ENCODE measurements around the gene TMEM62. TPM values are rescaled to one million over a fixed set of nuclear protein-coding genes. Genes with fewer than 3 reads are reported as not detected.
"Not testable (repeated sequence)": the region's sequence is repeated elsewhere in the genome, so short reads cannot be mapped to it uniquely, and the experiment has no call there.

TMEM62 gene
- total and polyA plus RNA-seq, 10 of the 15 experiments (the other 5 are each of a cell fraction or from before 2014, with no cell fraction given), result 7.0 to 26.8 (median 14.9) TPM

DNA sequence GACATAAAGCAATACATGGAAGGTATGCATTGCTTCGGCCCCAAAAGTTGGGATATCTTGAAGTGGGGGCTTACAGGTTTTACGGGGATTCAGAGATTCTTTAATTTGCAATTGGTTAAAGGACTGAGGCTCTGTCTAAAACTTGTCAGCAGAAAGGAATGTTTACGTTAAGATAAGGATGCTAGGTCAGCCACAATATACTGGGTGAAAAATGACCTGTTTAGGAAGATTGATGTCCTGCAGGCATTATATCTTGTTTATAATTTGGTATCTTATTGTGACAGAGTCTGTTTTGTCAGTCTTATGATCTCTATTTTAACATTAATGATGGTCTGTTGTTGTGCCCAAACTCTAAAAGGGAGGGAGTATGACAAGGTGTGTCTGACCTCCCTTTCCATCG lies 36.5 kb downstream of the TMEM62 start:
- TF ChIP-seq RAD21 (IDR thresholded peaks at IDR 0.05; ENCODE audit: insufficient read depth, low read depth, low read length) (no peak), RUNX3 (IDR thresholded peaks at IDR 0.05; ENCODE audit: low read length) (no peak), NFYA (IDR thresholded peaks at IDR 0.05; ENCODE audit: borderline replicate concordance, low read depth, low read length) (no peak), YY1 (IDR thresholded peaks at IDR 0.05; ENCODE audit: low read depth, low read length) (no peak), MTA3 (IDR thresholded peaks at IDR 0.05; ENCODE audit: borderline replicate concordance, low read length) (no peak), FOXK2 (IDR thresholded peaks at IDR 0.05) (no peak), SIX5 (IDR thresholded peaks at IDR 0.05; ENCODE audit: low read depth, low read length, severe bottlenecking) (no peak)
- POLR2A ChIA-PET, result interaction anchor here (0.6 kb wide), 1 partner anchor 1721 kb away, joined by 5 read pairs; no protein-coding TSS in a partner anchor
- BruUV-seq (replicated peaks), result no TSS peak
- Histone ChIP-seq H4K20me1 (ENCODE audit: control insufficient read depth, insufficient read depth) (no peaks in the 10 kb centered on the region), H3K4me1 (ENCODE audit: control insufficient read depth, insufficient read depth, low read length) (no peaks in the 10 kb centered on the region), H3K9me3 (replicated peaks; ENCODE audit: control insufficient read depth, insufficient read depth, low read length) (no peaks in the 10 kb centered on the region; the same call in 1 of the 3 replicates), H2AFZ (ENCODE audit: control insufficient read depth, low read depth, low read length) (no peak overlapping the region), H3K27me3 (replicated peaks in 1 of 2; ENCODE audit: control insufficient read depth in 2 of 2, insufficient read depth in 2 of 2, low read length in 1 of 2) (no peaks in the 10 kb centered on the region), H3K79me2 (ENCODE audit: control insufficient read depth, insufficient read depth, low read length) (no peaks in the 10 kb centered on the region), H3K4me2 (ENCODE audit: control insufficient read depth, insufficient read depth) (no peak overlapping the region), H3K27ac (ENCODE audit: control insufficient read depth, insufficient read depth) (no peak overlapping the region), H3K36me3 (ENCODE audit: control insufficient read depth in 2 of 2, insufficient read depth in 2 of 2, low read length in 1 of 2) (peaks cover 0 to 10% of the 10 kb centered on the region in 2 experiments; a peak in 2 of 4 replicates), H3K9ac (ENCODE audit: control insufficient read depth, insufficient read depth, low read length) (no peak overlapping the region), H3K4me3 (no peak overlapping the region)
- CTCF ChIA-PET, result interaction anchor here (1.9 kb wide), 1 partner anchor 34 kb away, joined by 7 read pairs; no protein-coding TSS in a partner anchor
- FAIRE-seq, result no peak
- intact Hi-C loops (cut with micrococcal nuclease; ENCODE audit: unreplicated experiment), result no loop called here
- SMC1A ChIA-PET (ENCODE audit: uncharacterized antibody, unreplicated experiment), result no interaction called here
- no peak for DNase-seq (ENCODE audit: low read depth, low spot score)
- no peak for ATAC-seq
- WGBS (ENCODE audit: insufficient coverage, insufficient replicate concordance, low lambda C conversion rate, missing lambda C conversion rate), result 99% methylated on average over 4 of the region's 4 CpGs
- in situ Hi-C loops (cut with MboI), result no loop called here
- RAD21 ChIA-PET (ENCODE audit: unreplicated experiment), result no interaction called here

GRCh38 chr15:43175656-43176309 lies 42.4 kb downstream of the TMEM62 start:
- CTCF ChIA-PET, result interaction anchor here (1.3 kb wide), 1 partner anchor 28 kb away, joined by 3 read pairs; no protein-coding TSS in a partner anchor
- H3K9ac ChIP-seq (ENCODE audit: control insufficient read depth, insufficient read depth, low read length); H3K27me3 ChIP-seq (replicated peaks in 1 of 2; ENCODE audit: control insufficient read depth in 2 of 2, insufficient read depth in 2 of 2, low read length in 1 of 2); POLR2A ChIA-PET; FAIRE-seq; DNase-seq (ENCODE audit: low read depth, low spot score); H3K4me3 ChIP-seq; SMC1A ChIA-PET (ENCODE audit: uncharacterized antibody, unreplicated experiment); H3K4me1 ChIP-seq (ENCODE audit: control insufficient read depth, insufficient read depth, low read length); H4K20me1 ChIP-seq (ENCODE audit: control insufficient read depth, insufficient read depth); intact Hi-C loops (cut with micrococcal nuclease; ENCODE audit: unreplicated experiment); H2AFZ ChIP-seq (ENCODE audit: control insufficient read depth, low read depth, low read length); ATAC-seq; H3K9me3 ChIP-seq (replicated peaks; ENCODE audit: control insufficient read depth, insufficient read depth, low read length); BruUV-seq (replicated peaks); in situ Hi-C loops (cut with MboI); H3K36me3 ChIP-seq (ENCODE audit: control insufficient read depth in 2 of 2, insufficient read depth in 2 of 2, low read length in 1 of 2); H3K4me2 ChIP-seq (ENCODE audit: control insufficient read depth, insufficient read depth); H3K79me2 ChIP-seq (ENCODE audit: control insufficient read depth, insufficient read depth, low read length); H3K27ac ChIP-seq (ENCODE audit: control insufficient read depth, insufficient read depth): not testable (repeated sequence)
- RAD21 ChIA-PET (ENCODE audit: unreplicated experiment), result interaction anchor here (0.6 kb wide), 1 partner anchor 129 kb away, joined by 3 read pairs; no protein-coding TSS in a partner anchor
- 98% methylated on average over 24 of the region's 25 CpGs for WGBS (ENCODE audit: insufficient coverage, insufficient replicate concordance, low lambda C conversion rate, missing lambda C conversion rate)

GRCh38 chr15:43177147-43177546 lies 43.8 kb downstream of the TMEM62 start:
- H3K9ac ChIP-seq (ENCODE audit: control insufficient read depth, insufficient read depth, low read length); H2AFZ ChIP-seq (ENCODE audit: control insufficient read depth, low read depth, low read length); H3K27ac ChIP-seq (ENCODE audit: control insufficient read depth, insufficient read depth); ATAC-seq; H3K4me3 ChIP-seq; H3K36me3 ChIP-seq (ENCODE audit: control insufficient read depth in 2 of 2, insufficient read depth in 2 of 2, low read length in 1 of 2); DNase-seq (ENCODE audit: low read depth, low spot score); RAD21 ChIA-PET (ENCODE audit: unreplicated experiment); POLR2A ChIA-PET; CTCF ChIA-PET; in situ Hi-C loops (cut with MboI); H3K4me1 ChIP-seq (ENCODE audit: control insufficient read depth, insufficient read depth, low read length); intact Hi-C loops (cut with micrococcal nuclease; ENCODE audit: unreplicated experiment); H3K27me3 ChIP-seq (replicated peaks in 1 of 2; ENCODE audit: control insufficient read depth in 2 of 2, insufficient read depth in 2 of 2, low read length in 1 of 2); FAIRE-seq; H4K20me1 ChIP-seq (ENCODE audit: control insufficient read depth, insufficient read depth); H3K4me2 ChIP-seq (ENCODE audit: control insufficient read depth, insufficient read depth); SMC1A ChIA-PET (ENCODE audit: uncharacterized antibody, unreplicated experiment); H3K79me2 ChIP-seq (ENCODE audit: control insufficient read depth, insufficient read depth, low read length); H3K9me3 ChIP-seq (replicated peaks; ENCODE audit: control insufficient read depth, insufficient read depth, low read length): not testable (repeated sequence)
- TSS peak; percentile 48 for BruUV-seq (replicated peaks)
- 82% methylated on average over 1 of the region's 2 CpGs for WGBS (ENCODE audit: insufficient coverage, insufficient replicate concordance, low lambda C conversion rate, missing lambda C conversion rate)

All from GM12878 (cell line).